Endothelial cell of umbilical vein (primary cell): Measurements from ENCODE around the gene NUDCD3. TPM values are rescaled to one million over a fixed set of nuclear protein-coding genes. Genes with fewer than 3 reads are reported as not detected.

Source experiments
- BruUV-seq: library from RNA; stranded (reverse); fragments of 400-500 nt; replicated peaks from 2 replicates; lab custom pipeline; 2021; lab: Mats Ljungman, UMichigan
- CTCF ChIA-PET: fragments of 300-600, 350-600 bp; sonication (Branson Sonifier 250); formaldehyde crosslinking; loops from one replicate; lab custom pipeline; 2021; ENCODE audit warnings: antibody characterized with exemption, inconsistent platforms; lab: Charles Lee
- POLR2A ChIA-PET: fragments of 300-600, 350-600 bp; sonication (Branson Sonifier 250); formaldehyde crosslinking; loops from one replicate; lab custom pipeline; 2021; ENCODE audit warnings: antibody characterized with exemption, inconsistent platforms; lab: Charles Lee
- DNase-seq: peaks from one replicate; pipeline ENCODE4 v3.0.0-alpha.2; 2011; ENCODE audit warnings: low read depth, low spot score
- FAIRE-seq: peaks from 2 replicates; lab custom pipeline; 2011; peaks lifted over from hg19 to GRCh38; lab: Jason Lieb, UNC
- H2AFZ ChIP-seq: 2 replicates; pipeline ENCODE4 v1.6.0; 2012; ENCODE audit warnings: low read depth, low read length, control low read depth, inconsistent platforms
- H3K27ac ChIP-seq: 2 replicates; pipeline ENCODE4 v1.5.1; 2011; ENCODE audit warnings: low read depth, mild to moderate bottlenecking, control low read depth, low read length, moderate library complexity; ENCODE audit not compliant: insufficient read depth
- H3K27me3 ChIP-seq, 2 experiments: 2 replicates each; pipeline versions ENCODE4 v1.6.0 to v1.6.1; 2011; ENCODE audit warnings: low read length in 2 of 2, mixed read lengths in 1 of 2; ENCODE audit not compliant: control insufficient read depth in 2 of 2, insufficient read depth in 2 of 2
- H3K36me3 ChIP-seq, 2 experiments: 2 replicates in 1 of 2; 3 replicates in 1 of 2; pipeline ENCODE4 v1.5.1; 2011; ENCODE audit warnings: low read length in 2 of 2, mild to moderate bottlenecking in 1 of 2, moderate library complexity in 1 of 2; ENCODE audit not compliant: control insufficient read depth in 2 of 2, insufficient read depth in 2 of 2; ENCODE audit errors: extremely low read depth in 1 of 2
- H3K4me1 ChIP-seq: 3 replicates; pipeline ENCODE4 v1.5.1; 2011; ENCODE audit warnings: mild to moderate bottlenecking, low read length; ENCODE audit not compliant: control insufficient read depth, insufficient read depth; ENCODE audit errors: extremely low read depth
- H3K4me2 ChIP-seq: 2 replicates; pipeline ENCODE4 v1.6.1; 2011; ENCODE audit warnings: low read length, control low read depth, mixed read lengths; ENCODE audit not compliant: insufficient read depth
- H3K4me3 ChIP-seq, 3 experiments: fragments of 200-600 bp in 1 of 3; sonication (generic), shearing (Covaris generic) in 1 of 3; replicated peaks in 1 of 3; 2 replicates each; pipeline ENCODE4 v1.5.1; 2011 to 2016; ENCODE audit warnings: control low read depth in 3 of 3, low read length in 3 of 3, mild to moderate bottlenecking in 2 of 3, inconsistent platforms in 1 of 3, low read depth in 1 of 3, moderate library complexity in 1 of 3; ENCODE audit not compliant: insufficient read depth in 1 of 3
- H3K79me2 ChIP-seq: 2 replicates; pipeline ENCODE4 v1.6.0; 2012; ENCODE audit warnings: low read length, inconsistent platforms; ENCODE audit not compliant: control insufficient read depth, insufficient read depth
- H3K9ac ChIP-seq: replicated peaks from 2 replicates; pipeline ENCODE3; 2011; ENCODE audit warnings: low read length, control low read depth; ENCODE audit not compliant: insufficient read depth; ENCODE audit errors: extremely low read depth
- H3K9me1 ChIP-seq: replicated peaks from 3 replicates; pipeline ENCODE4 v1.6.0; 2011; ENCODE audit warnings: mild to moderate bottlenecking, low read length; ENCODE audit not compliant: control insufficient read depth, insufficient read depth; ENCODE audit errors: extremely low read depth
- H3K9me3 ChIP-seq: replicated peaks from 2 replicates; pipeline ENCODE4 v1.5.1; 2012; ENCODE audit warnings: low read length, inconsistent platforms; ENCODE audit not compliant: control insufficient read depth, insufficient read depth
- H4K20me1 ChIP-seq: replicated peaks from 2 replicates; pipeline ENCODE3; 2011; ENCODE audit warnings: mild to moderate bottlenecking, low read length; ENCODE audit not compliant: control insufficient read depth, insufficient read depth; ENCODE audit errors: extremely low read depth
- CTCF ChIP-seq, 2 donors: IDR thresholded peaks; 1 replicate in 1 of 2; 2 replicates in 1 of 2; pipeline ENCODE4 v1.5.1; 2011; ENCODE audit warnings: low read length in 2 of 2, mild to moderate bottlenecking in 2 of 2, moderate library complexity in 2 of 2, control low read depth in 1 of 2, inconsistent platforms in 1 of 2, low read depth in 1 of 2; ENCODE audit not compliant: insufficient read depth in 1 of 2; ENCODE audit errors: extremely low read depth in 1 of 2
- EZH2 ChIP-seq: IDR thresholded peaks from 2 replicates; pipeline ENCODE4 v1.6.1; 2012; ENCODE audit warnings: borderline replicate concordance, low read depth, mild to moderate bottlenecking, moderate library complexity, low read length, inconsistent platforms; ENCODE audit not compliant: severe bottlenecking
- FOS ChIP-seq: IDR thresholded peaks from 2 replicates; pipeline ENCODE4 v1.6.1; 2011; ENCODE audit warnings: mild to moderate bottlenecking, low read length, moderate library complexity, borderline replicate concordance; ENCODE audit not compliant: insufficient read depth
- GATA2 ChIP-seq: IDR thresholded peaks from 2 replicates; pipeline ENCODE4 v1.7.0; 2011; ENCODE audit warnings: low read depth, mild to moderate bottlenecking, moderate library complexity, mixed read lengths, low read length; ENCODE audit not compliant: insufficient read length, insufficient read depth
- JUN ChIP-seq: IDR thresholded peaks from 2 replicates; pipeline ENCODE4 v1.6.1; 2011; ENCODE audit warnings: borderline replicate concordance, low read depth; ENCODE audit not compliant: insufficient read length, insufficient read depth
- MYC ChIP-seq: IDR thresholded peaks from one replicate; pipeline ENCODE4 v1.6.1; 2011; ENCODE audit warnings: mild to moderate bottlenecking, low read depth, low read length
- POLR2A ChIP-seq: IDR thresholded peaks from 2 replicates; pipeline ENCODE4 v1.6.1; 2012; ENCODE audit warnings: low read depth, mild to moderate bottlenecking, control low read depth, low read length
- POLR2AphosphoS5 ChIP-seq: IDR thresholded peaks from 2 replicates; pipeline ENCODE4 v1.6.1; 2012; ENCODE audit warnings: low read depth, mild to moderate bottlenecking, control low read depth, low read length, moderate library complexity; ENCODE audit not compliant: insufficient read depth
- dilution Hi-C: fragments of 300-500 bp; cut with MboI; formaldehyde crosslinking; loops from one replicate; pipeline ENCODE4 v1.15.0; 2019; ENCODE audit warnings: low sequenced_read_pairs; ENCODE audit not compliant: extremely low pct_ligation_motif_present
- intact Hi-C: fragments of 100-400 bp; cut with micrococcal nuclease; formaldehyde crosslinking; loops from one replicate; pipeline ENCODE4 v1.10.0; 2022
- polyA plus RNA-seq, 4 experiments: library from polyadenylated mRNA; depleted of rRNA in 3 of 4; stranded (reverse) in 3 of 4; unstranded in 1 of 4; fragments of >200 nt; gene quantifications; 2 replicates each; pipeline versions ENCODE4 v1.2.1 to v1.2.3, GENCODE V29; 2011 to 2012; ENCODE audit warnings: missing spikeins in 1 of 4
- total RNA-seq: library from RNA; stranded (reverse); gene quantifications from 2 replicates; pipeline ENCODE4 v1.2.3, GENCODE V29; 2021
- TF ChIP-seq, protein P1 (sequence below): IDR thresholded peaks from 2 replicates; pipeline ENCODE4 v1.6.1; 2011; ENCODE audit not compliant: insufficient read depth, insufficient read length

The NUDCD3 gene
- total and polyA plus RNA-seq, 2 donors (not counting 3 experiments of a cell fraction or from before 2014, with no cell fraction given): 50.6 to 137 TPM

- Histone ChIP-seq H3K27me3 (peaks cover 2 to 5% of the 10 kb centered on the region in 2 experiments), H3K4me3 (no peak overlapping the region), H4K20me1 (no peaks in the 10 kb centered on the region), H3K27ac (no peak overlapping the region), H3K9ac (no peak overlapping the region), H2AFZ (no peak overlapping the region), H3K4me1 (no peaks in the 10 kb centered on the region), H3K9me1 (no peaks in the 10 kb centered on the region), H3K9me3 (no peaks in the 10 kb centered on the region), H3K79me2 (no peaks in the 10 kb centered on the region), H3K4me2 (no peak overlapping the region), H3K36me3 (no peaks in the 10 kb centered on the region)
- FAIRE-seq: no peak
- POLR2A ChIA-PET: no interaction called here
- dilution Hi-C loops: no loop called here
- no peak for DNase-seq
- BruUV-seq: no TSS peak
- no peak for TF ChIP-seq FOS
- TF ChIP-seq JUN: no peak
- TF ChIP-seq GATA2: no peak
- TF ChIP-seq CTCF (IDR thresholded peaks at IDR 0.05; ENCODE audit: extremely low read depth in 1 of 2, insufficient read depth in 1 of 2, low read depth in 1 of 2, low read length in 2 of 2): no peak
- TF ChIP-seq, protein P1, sequence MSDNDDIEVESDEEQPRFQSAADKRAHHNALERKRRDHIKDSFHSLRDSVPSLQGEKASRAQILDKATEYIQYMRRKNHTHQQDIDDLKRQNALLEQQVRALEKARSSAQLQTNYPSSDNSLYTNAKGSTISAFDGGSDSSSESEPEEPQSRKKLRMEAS: no peak
- TF ChIP-seq EZH2: no peak
- no peak for TF ChIP-seq POLR2AphosphoS5
- no peak for TF ChIP-seq MYC
- no peak for TF ChIP-seq POLR2A
- intact Hi-C loops: no loop called here
- CTCF ChIA-PET: interaction anchor here (0.7 to 1.1 kb wide), 2 partner anchors 12 to 19 kb away, joined by 3 to 7 read pairs; no protein-coding TSS in a partner anchor
These were observed 25.3 kb upstream of the NUDCD3 start for GRCh38 chr7:44515590-44516268.
